NB4 (cell line): Measurements from ENCODE around the gene ARPC5L.
"Not testable (repeated sequence)": the region's sequence is repeated elsewhere in the genome, so short reads cannot be mapped to it uniquely, and the experiment has no call there.

Experiments
- DNase-seq: peaks from one replicate; pipeline ENCODE4 v3.0.0; 2010; ENCODE audit warnings: low read depth
- H3K4me3 ChIP-seq: one replicate; pipeline ENCODE4 v1.5.1; 2011; ENCODE audit warnings: mild to moderate bottlenecking, low read depth, low read length, moderate library complexity
- MAX ChIP-seq: IDR thresholded peaks from 2 replicates; pipeline ENCODE4 v1.6.1; 2011; ENCODE audit warnings: low read depth, low read length
- MYC ChIP-seq: IDR thresholded peaks from 2 replicates; pipeline ENCODE4 v1.6.1; 2011; ENCODE audit warnings: low read depth, low read length
- POLR2A ChIP-seq: IDR thresholded peaks from 2 replicates; pipeline ENCODE4 v1.6.1; 2011; ENCODE audit warnings: mild to moderate bottlenecking; ENCODE audit not compliant: insufficient read length; ENCODE audit errors: extremely low read depth
- TF ChIP-seq, protein P1 (sequence below): IDR thresholded peaks from one replicate; pipeline ENCODE4 v1.5.1; 2012; ENCODE audit warnings: low read depth, low read length

Gene ARPC5L

DNA sequence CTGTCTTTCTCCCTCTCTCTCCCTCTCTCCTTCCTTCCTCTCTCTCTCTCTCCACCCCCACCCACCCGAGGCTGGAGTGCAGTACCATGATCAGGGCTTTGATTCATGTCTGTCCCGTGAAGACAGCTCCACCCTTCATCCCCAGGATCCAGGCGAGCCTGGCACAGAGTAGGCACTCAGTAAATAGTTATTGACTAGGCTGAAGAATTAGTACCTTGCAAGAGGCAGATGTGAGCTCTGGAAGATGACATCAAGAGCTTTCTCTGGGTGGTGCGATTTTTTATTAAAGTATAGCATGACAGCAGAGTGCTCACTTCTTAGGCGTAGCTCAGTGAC lies 32.6 kb upstream of the ARPC5L start:
- no peak overlapping the region for H3K4me3 ChIP-seq
- DNase-seq, result no peak
- TF ChIP-seq MYC (no peak), POLR2A (no peak), MAX (no peak)
- TF ChIP-seq, protein P1, sequence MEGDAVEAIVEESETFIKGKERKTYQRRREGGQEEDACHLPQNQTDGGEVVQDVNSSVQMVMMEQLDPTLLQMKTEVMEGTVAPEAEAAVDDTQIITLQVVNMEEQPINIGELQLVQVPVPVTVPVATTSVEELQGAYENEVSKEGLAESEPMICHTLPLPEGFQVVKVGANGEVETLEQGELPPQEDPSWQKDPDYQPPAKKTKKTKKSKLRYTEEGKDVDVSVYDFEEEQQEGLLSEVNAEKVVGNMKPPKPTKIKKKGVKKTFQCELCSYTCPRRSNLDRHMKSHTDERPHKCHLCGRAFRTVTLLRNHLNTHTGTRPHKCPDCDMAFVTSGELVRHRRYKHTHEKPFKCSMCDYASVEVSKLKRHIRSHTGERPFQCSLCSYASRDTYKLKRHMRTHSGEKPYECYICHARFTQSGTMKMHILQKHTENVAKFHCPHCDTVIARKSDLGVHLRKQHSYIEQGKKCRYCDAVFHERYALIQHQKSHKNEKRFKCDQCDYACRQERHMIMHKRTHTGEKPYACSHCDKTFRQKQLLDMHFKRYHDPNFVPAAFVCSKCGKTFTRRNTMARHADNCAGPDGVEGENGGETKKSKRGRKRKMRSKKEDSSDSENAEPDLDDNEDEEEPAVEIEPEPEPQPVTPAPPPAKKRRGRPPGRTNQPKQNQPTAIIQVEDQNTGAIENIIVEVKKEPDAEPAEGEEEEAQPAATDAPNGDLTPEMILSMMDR, result no peak

DNA sequence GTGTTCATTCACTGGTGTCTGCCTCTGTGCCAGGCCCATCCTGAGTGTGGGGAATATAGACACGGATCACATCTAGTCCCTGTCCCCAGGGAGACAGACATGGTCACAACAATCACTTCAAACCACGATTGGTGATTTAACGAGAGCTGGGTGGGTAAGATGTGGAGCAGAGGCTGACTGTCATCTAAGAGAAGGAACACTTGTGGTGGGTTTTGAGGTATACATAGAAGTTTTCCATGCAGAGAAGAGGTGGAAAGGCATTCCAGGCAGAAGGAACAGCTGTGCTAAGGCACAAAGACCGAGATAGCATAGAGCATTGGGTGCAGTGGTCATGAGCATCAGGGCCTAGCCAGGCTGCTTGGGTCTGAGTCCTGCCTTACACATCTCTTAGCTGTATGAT lies 31.3 kb upstream of the ARPC5L start:
- H3K4me3 ChIP-seq, result no peak overlapping the region
- DNase-seq, result no peak
- TF ChIP-seq, protein P1, result no peak

DNA sequence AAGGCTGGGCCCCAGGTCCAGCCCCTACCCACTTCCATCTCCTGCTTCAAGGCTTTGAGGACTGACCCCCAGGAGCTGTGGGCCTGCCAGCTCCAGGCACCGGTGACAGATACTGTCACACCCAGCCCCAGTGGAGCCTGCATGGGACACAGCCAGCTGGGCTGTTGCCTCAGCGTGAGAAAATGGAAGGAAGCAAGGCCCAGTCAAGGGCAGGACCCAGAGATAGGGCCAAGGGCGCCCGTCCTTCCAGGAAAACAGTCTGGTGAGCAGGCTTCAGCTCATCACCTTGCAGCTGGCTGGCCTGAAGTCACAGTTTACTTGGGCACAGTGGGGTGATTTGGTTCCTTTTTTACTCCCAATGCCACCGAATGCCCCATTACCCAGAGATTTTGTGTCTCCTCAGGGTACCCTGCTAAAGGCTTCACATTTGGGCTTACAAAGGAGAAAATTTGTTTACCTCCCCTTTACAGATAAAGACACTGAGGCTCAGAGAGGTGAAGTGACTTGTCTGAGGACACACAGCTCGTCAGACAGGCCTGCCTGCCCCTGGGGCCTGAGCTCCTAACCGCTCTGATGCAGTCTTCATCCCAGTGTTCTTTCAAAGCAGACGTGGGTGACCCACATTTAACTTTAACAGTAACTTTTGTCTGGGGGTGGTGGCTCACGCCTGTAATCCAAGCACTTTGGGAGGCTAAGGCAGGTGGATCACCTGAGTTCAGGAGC lies 30.1 kb upstream of the ARPC5L start:
- TF ChIP-seq, protein P1, result no peak
- TF ChIP-seq MAX (no peak), POLR2A (no peak), MYC (no peak)
- H3K4me3 ChIP-seq, result no peak overlapping the region
- DNase-seq, result no peak

DNA sequence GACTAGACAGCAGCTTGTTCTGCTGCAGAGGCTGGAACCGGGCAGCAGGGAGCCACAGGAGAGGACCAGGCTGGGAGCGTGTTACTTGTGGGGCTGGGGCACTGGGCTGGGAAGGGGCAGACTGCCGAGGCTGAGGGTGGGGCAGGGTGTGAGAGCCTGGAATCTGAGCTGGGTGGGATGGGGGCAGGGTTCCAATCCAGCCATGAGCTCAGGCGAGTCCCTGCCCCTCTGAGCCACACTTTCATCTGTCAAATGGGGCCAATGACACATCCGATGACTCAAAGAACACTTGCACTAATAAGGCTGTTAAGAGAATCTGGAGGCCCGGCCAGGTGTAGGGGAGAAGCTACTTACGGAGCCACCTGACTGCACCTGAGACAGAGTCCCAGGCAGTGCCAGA lies 27.3 kb upstream of the ARPC5L start:
- no peak overlapping the region for H3K4me3 ChIP-seq
- no peak for DNase-seq
- TF ChIP-seq, protein P1, result no peak
- TF ChIP-seq MAX (no peak), MYC (no peak), POLR2A (no peak)

- DNase-seq, result no peak
- TF ChIP-seq MYC (no peak), POLR2A (no peak), MAX (no peak)
- TF ChIP-seq, protein P1, result no peak
- H3K4me3 ChIP-seq, result no peak overlapping the region
Observed at GRCh38 chr9:124835026-124835557, 26.8 kb upstream of the ARPC5L start.

GRCh38 chr9:124838132-124838531 lies 23.8 kb upstream of the ARPC5L start:
- not testable (repeated sequence) for DNase-seq

DNA sequence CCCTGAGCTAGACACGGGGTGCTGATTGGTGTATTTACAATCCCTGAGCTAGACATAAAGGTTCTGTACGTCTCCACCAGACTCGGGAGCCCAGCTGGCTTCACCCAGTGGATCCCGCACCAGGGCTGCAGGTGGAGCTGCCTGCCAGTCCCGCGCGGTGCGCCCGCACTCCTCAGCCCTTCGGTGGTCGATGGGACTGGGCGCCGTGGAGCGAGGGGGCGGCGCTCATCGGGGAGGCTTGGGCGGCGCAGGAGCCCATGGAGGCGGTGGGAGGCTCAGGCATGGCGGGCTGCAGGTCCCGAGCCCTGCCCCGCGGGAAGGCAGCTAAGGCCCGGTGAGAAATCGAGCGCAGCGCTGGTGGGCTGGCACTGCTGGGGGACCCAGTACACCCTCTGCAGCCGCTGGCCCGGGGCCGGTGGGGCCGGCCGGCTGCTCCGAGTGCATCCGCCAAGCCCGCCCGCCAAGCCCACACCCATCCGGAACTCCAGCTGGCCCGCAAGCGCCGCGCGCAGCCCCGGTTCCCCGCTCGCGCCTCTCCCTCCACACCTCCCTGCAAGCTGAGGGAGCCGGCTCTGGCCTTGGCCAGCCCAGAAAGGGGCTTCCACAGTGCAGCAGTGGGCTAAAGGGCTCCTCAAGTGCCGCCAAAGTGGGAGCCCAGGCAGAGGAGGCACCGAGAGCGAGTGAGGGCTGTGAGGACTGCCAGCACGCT lies 23.2 kb upstream of the ARPC5L start:
- not testable (repeated sequence) for H3K4me3 ChIP-seq, DNase-seq

More at GRCh38 chr9:124838132-124838531, 23.8 kb upstream of the ARPC5L start:
- not testable (repeated sequence) for H3K4me3 ChIP-seq
